ENCODE data around the gene IPMK.
A peak's percentile ranks its signal among the peaks of the same experiment; 100 is the strongest.

Gene IPMK

GRCh38 chr10:58180666-58181065, 87.0 kb downstream of the IPMK start:
- no peak overlapping the region for H3K27ac ChIP-seq
- TF ChIP-seq ZFX (IDR thresholded peaks at IDR 0.05), result no peak
- TF ChIP-seq, protein P1, sequence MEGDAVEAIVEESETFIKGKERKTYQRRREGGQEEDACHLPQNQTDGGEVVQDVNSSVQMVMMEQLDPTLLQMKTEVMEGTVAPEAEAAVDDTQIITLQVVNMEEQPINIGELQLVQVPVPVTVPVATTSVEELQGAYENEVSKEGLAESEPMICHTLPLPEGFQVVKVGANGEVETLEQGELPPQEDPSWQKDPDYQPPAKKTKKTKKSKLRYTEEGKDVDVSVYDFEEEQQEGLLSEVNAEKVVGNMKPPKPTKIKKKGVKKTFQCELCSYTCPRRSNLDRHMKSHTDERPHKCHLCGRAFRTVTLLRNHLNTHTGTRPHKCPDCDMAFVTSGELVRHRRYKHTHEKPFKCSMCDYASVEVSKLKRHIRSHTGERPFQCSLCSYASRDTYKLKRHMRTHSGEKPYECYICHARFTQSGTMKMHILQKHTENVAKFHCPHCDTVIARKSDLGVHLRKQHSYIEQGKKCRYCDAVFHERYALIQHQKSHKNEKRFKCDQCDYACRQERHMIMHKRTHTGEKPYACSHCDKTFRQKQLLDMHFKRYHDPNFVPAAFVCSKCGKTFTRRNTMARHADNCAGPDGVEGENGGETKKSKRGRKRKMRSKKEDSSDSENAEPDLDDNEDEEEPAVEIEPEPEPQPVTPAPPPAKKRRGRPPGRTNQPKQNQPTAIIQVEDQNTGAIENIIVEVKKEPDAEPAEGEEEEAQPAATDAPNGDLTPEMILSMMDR (conservative IDR thresholded peaks at IDR 0.05), result no peak

- H3K27ac ChIP-seq, result no peak overlapping the region
- TF ChIP-seq ZFX (IDR thresholded peaks at IDR 0.05), result no peak
- TF ChIP-seq, protein P1 (conservative IDR thresholded peaks at IDR 0.05), result no peak
Observed at GRCh38 chr10:58179238-58179637, 88.5 kb downstream of the IPMK start.

DNA sequence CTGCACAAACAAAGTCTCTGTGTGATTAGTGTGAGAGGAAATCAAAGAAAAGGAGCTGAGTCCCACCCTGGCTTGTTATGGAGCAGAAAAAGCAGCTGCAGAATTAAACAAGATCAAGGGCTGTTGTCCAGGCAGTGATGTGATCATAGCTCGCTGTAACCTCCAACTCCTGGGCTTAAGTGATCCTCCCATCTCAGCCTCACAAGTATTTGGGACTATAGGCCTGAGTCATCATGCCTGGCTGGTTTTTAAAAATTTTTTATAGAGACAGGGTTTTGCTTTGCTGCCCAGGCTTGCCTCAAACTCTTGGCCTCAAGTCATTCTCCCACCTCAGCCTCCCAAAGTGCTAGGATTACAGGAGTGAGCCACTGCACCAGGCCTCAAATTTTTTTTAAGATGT, 88.9 kb downstream of the IPMK start:
- no peak overlapping the region for H3K27ac ChIP-seq
- TF ChIP-seq ZFX (IDR thresholded peaks at IDR 0.05), result no peak
- TF ChIP-seq, protein P1 (conservative IDR thresholded peaks at IDR 0.05), result no peak

- no peak overlapping the region for H3K27ac ChIP-seq
- TF ChIP-seq, protein P1 (conservative IDR thresholded peaks at IDR 0.05), result peak; percentile 80
- TF ChIP-seq ZFX (IDR thresholded peaks at IDR 0.05), result no peak
Observed at GRCh38 chr10:58177362-58177947, 90.2 kb downstream of the IPMK start.

DNA sequence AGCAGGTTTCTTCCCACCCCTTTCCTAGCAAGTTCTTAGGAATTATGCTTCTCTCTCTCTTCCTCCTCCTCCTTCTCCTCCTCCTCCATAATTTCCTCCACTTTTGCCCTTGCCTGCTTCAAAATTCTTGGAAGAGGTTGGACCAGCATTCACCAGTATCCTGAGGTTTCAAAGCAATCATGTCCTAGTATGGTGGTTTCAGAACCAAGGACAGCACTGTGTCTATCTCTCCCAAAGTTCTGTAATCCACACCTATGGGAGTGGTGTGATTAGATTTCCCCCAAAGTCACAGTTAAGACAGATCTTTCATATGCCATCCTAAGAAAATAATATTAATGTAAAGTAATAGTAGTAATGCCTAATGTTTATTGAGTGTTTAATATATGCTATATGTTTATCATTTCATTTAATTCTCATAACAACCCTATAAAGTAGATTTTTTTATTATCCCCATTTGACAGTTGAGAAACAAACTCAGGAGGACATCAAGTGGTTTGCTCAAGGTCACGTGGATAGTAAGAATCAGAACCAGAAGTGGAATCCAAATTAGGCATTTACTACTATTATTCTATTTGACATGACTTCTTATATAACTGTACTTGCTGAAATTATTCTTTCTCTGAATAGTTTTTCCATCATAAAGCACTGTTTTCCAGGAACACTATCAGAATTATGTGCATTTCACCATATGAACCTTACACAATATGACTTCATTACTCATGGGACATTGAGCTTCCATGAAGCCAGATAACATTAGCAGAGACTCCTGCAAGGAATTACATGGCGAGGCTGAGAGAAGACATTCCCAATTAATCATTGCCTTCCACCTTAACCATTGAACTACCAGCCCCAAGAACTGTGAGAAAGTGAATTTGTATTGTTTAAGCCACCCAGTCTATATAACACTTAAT, 91.4 kb downstream of the IPMK start:
- TF ChIP-seq, protein P1 (conservative IDR thresholded peaks at IDR 0.05), result no peak
- no peak for TF ChIP-seq ZFX (IDR thresholded peaks at IDR 0.05)

GRCh38 chr10:58174831-58175230, 92.9 kb downstream of the IPMK start:
- TF ChIP-seq ZFX (IDR thresholded peaks at IDR 0.05), result no peak
- TF ChIP-seq, protein P1 (conservative IDR thresholded peaks at IDR 0.05), result no peak
- no peak overlapping the region for H3K27ac ChIP-seq

More for the DNA sequence above, 91.4 kb downstream of the IPMK start:
- no peak overlapping the region for H3K27ac ChIP-seq

- no peak for TF ChIP-seq ZFX (IDR thresholded peaks at IDR 0.05)
- TF ChIP-seq, protein P1 (conservative IDR thresholded peaks at IDR 0.05), result no peak
Observed at GRCh38 chr10:58173391-58173790, 94.3 kb downstream of the IPMK start.

More at GRCh38 chr10:58173391-58173790, 94.3 kb downstream of the IPMK start:
- no peak overlapping the region for H3K27ac ChIP-seq

Measured in C4-2B (cell line).